Germinal center (tissue), 1 donor: ENCODE results near the gene ST3GAL4.

Source experiments
- DNase-seq: peaks from one replicate; pipeline ENCODE4 v3.0.0; 2012; ENCODE audit warnings: mixed read lengths, low spot score

Gene ST3GAL4

GRCh38 chr11:126407682-126408288 is 52.3 kb downstream of the ST3GAL4 start:
- no peak for DNase-seq

DNA sequence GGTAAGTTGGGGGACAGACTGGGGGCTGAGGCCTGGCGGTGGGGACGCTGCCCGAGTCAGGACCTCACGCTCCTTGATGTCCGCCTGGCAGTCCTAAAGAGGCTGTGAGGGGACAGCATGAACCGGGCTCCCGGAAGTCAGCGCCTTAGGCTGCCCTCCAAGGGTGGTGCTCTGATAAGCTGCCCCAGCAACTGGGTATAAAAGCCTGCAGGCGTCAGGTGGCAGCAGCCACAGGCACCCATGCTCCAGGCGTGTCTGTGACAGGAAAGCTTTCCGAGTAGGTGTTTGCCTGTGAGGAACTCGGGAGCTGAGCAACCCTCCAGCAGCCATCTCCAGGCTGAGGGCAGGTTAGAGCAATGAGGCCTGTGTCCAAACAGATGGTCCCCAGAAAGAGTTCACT is 53.0 kb downstream of the ST3GAL4 start:
- DNase-seq: no peak

DNA sequence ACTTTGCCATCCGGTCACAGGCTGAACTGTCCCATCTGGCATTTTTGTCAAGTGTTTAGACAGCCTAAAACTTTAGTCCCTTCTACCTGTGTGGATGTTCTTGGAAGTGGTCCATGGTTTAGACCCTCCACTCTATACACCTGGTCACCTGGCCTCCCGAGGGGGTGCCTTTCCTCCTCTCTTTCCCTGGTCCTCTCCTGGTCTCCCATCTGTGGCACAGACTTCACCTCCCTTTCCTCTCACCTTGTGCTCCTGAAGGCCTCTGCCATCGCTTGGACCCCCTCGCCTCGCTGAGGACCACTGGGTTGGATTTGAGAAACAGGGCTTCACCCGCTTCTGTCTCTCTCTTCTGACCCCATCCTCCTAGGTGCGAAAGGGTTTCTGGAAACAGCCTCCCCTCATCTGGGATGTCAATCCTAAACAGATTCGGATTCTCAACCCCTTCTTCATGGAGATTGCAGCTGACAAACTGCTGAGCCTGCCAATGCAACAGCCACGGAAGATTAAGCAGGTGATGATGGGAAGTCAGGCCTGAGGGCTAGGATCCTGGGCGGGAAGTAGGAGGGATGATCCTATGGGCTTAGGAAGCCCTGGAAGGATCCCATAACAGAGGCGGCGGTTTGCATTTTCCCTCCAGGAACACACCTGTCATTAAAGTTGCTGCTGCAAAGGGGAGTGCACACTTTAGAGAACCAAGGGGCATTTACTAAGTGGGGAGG is 53.6 kb downstream of the ST3GAL4 start:
- DNase-seq: no peak

DNA sequence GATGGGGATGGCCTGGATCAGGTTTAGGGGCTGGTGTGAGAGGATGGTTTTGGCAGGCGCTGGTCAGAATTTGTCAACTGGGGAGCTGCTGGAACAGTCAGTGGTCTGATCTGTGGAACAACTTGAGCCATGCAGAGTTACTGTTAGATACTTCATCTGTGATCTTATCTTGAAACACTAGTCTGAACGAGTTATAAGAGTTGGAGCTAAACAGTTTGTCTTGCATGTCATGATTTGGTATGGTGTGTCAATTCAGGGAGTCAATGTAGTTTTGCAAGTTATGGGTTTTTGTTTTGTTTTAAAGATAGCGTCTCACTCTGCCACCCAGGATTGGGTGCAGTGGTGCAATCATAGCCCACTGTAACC is 54.1 kb downstream of the ST3GAL4 start:
- no peak for DNase-seq

- DNase-seq: no peak
Measured at GRCh38 chr11:126410649-126411048, 55.2 kb downstream of the ST3GAL4 start.

- no peak for DNase-seq
Measured at GRCh38 chr11:126411971-126412381, 56.5 kb downstream of the ST3GAL4 start.

GRCh38 chr11:126413426-126413825 is 57.9 kb downstream of the ST3GAL4 start:
- no peak for DNase-seq

DNA sequence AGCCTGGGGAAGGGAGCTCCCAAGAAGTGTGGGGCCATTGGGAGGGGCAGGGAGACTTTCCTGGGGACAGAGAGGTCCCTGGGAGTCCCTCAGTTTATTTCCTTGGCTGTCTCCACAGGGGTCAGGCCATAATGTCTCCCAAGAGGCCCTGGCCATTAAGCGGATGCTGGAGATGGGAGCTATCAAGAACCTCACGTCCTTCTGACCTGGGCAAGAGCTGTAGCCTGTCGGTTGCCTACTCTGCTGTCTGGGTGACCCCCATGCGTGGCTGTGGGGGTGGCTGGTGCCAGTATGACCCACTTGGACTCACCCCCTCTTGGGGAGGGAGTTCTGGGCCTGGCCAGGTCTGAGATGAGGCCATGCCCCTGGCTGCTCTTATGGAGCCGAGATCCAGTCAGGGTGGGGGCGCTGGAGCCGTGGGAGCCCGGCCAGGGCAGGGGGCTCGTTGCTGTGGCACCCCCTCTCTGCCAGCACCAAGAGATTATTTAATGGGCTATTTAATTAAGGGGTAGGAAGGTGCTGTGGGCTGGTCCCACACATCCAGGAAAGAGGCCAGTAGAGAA is 58.4 kb downstream of the ST3GAL4 start:
- DNase-seq: no peak

DNA sequence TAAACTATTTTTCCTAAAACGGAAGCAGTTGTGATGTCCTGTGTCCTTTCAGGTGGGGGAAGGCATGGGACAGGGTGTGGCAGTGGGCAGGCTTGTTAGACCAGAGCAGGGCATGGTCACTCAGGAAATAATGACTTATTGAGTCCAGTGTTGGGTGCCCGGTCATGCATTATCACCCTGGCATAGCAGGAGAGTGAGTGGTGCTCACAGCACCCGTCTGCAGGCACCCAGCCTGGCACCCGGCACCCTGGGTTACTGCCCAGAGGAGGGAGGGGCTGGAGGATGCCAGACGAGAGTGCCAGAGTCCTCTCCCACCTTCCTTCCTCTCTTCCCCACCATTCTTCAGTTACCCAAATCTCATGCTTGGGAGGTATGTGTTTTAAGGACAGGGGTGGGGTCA is 59.1 kb downstream of the ST3GAL4 start:
- DNase-seq: no peak

GRCh38 chr11:126415128-126415527 is 59.6 kb downstream of the ST3GAL4 start:
- no peak for DNase-seq

- DNase-seq: no peak
Measured at GRCh38 chr11:126415669-126416420, 60.4 kb downstream of the ST3GAL4 start.

- peak; percentile 95 for DNase-seq
Measured at GRCh38 chr11:126416542-126417090, 61.1 kb downstream of the ST3GAL4 start.

GRCh38 chr11:126417091-126417862 is 61.8 kb downstream of the ST3GAL4 start:
- DNase-seq: no peak

GRCh38 chr11:126418887-126419286 is 63.4 kb downstream of the ST3GAL4 start:
- DNase-seq: no peak

GRCh38 chr11:126419801-126420697 is 64.6 kb downstream of the ST3GAL4 start:
- DNase-seq: peak; percentile 51

- DNase-seq: no peak
Measured at GRCh38 chr11:126420698-126421256, 65.3 kb downstream of the ST3GAL4 start.

GRCh38 chr11:126421271-126421671 is 65.8 kb downstream of the ST3GAL4 start:
- no peak for DNase-seq

DNA sequence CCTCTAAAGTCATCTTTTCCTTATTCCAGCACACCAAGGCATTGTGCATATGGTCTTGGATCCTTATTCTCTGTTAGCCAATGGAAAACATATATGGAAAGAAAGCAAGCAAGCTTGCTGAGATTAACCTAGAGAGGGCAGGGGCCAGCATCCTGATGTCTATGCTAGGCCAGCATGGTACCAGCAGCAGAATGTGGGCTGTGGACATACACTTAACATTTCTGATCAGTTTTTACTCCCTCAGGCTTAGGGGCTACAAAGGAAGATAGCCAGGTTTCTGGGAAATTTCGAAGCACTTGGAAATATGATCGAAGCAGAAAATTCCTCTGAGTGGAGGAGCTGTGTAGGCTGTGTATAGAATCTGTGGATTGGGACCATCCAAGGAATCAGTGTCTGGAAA is 67.0 kb downstream of the ST3GAL4 start:
- DNase-seq: no peak

- no peak for DNase-seq
Measured at GRCh38 chr11:126423154-126423553, 67.7 kb downstream of the ST3GAL4 start.

GRCh38 chr11:126423743-126424142 is 68.3 kb downstream of the ST3GAL4 start:
- no peak for DNase-seq
